Pancreas (tissue), 10 donors: ENCODE data around the gene NDUFS8. TPM values are rescaled to one million over a fixed set of nuclear protein-coding genes. Genes with fewer than 3 reads are reported as not detected.

Experiments used
- ATAC-seq, 4 donors: fragments of 200-7000 bp; cut with Tn5 transposase; one replicate each; pipeline versions ENCODE4 v1.8.0 to v1.9.1; 2020; ENCODE audit warnings: mild to moderate bottlenecking in 4 of 4, moderate library complexity in 4 of 4
- DNase-seq, 6 donors: peaks; one replicate each; pipeline ENCODE4 v3.0.0-alpha.2; 2020
- FAIRE-seq: peaks from 2 replicates; lab custom pipeline; 2012; peaks lifted over from hg19 to GRCh38; lab: Jason Lieb, UNC
- H3K27ac ChIP-seq, 4 donors: fragments of 200-600 bp; sonication (generic); 1 replicate in 3 of 4; 2 replicates in 1 of 4; pipeline versions ENCODE4 v1.5.0 to v1.8.0; 2020
- H3K27me3 ChIP-seq, 4 donors: fragments of 200-600 bp; one replicate each; pipeline ENCODE4 v1.8.0; 2021
- H3K36me3 ChIP-seq, 3 donors: fragments of 200-600 bp; sonication (generic) in 1 of 3; one replicate each; pipeline versions ENCODE4 v1.5.0 to v1.8.0; 2020 to 2021
- H3K4me1 ChIP-seq, 3 donors: fragments of 200-600 bp; one replicate each; pipeline ENCODE4 v1.8.0; 2021
- H3K4me3 ChIP-seq, 4 donors: fragments of 200-600 bp; sonication (generic) in 2 of 4; one replicate each; pipeline versions ENCODE4 v1.5.0 to v1.8.0; 2020 to 2021
- H3K9me3 ChIP-seq, 4 donors: fragments of 200-600 bp; one replicate each; pipeline ENCODE4 v1.8.0; 2021
- WGBS, 2 donors: extraction: QIAGEN DNeasy Blood & Tissue Kit; methylation state at CpG; one replicate each; pipeline ENCODE4 v1.1.7; 2013; 5-methylcytosine and 5-hydroxymethylcytosine counted together
- intact Hi-C, 3 donors: fragments of 100-400 bp; cut with DNase I; formaldehyde crosslinking; loops; one replicate each; pipeline versions ENCODE4 v1.11.1 to v1.14.2; 2022
- polyA plus RNA-seq, 2 donors: library from polyadenylated mRNA; stranded (reverse); fragments of 200-250 nt; gene quantifications; one replicate each; pipeline ENCODE4 v1.2.3, GENCODE V29; 2013
- total RNA-seq, 6 donors: library from RNA; stranded (reverse); fragmentation: NEBNext Ultra II Directional in 4 of 6; extraction: Animal tissue kit (Norgen Biotek cat#: 25700) in 4 of 6; gene quantifications; one replicate each; pipeline versions ENCODE4 v1.2.1 to v1.2.4, GENCODE V29; 2021 to 2023
- TF ChIP-seq, protein P1 (sequence below), 4 donors: fragments of 200-600 bp; sonication (generic) in 3 of 4; IDR thresholded peaks; one replicate each; pipeline versions ENCODE4 v1.5.0 to v1.8.0; 2021; ENCODE audit warnings: antibody characterized with exemption in 4 of 4
- donor health status: healthy with polysubstance abuse.
- donor health status: DM: no; HTN: no; CAD: no; lungs with moderate emphysema.
- donor health status: DM: no; HTN: no; CAD: no.
- donor health status: control.
- donor health status: control.
- donor health status: Bipolar disorder and iron deficiency.
- donor health status: DM: yes; HTN: yes; CAD: no.
- donor health status: DM: no; HTN: no; CAD: no.
- donor health status: DM: no; HTN: no; CAD: no.
- donor health status: DM: yes; HTN: yes; CAD: no.

Gene NDUFS8
- total and polyA plus RNA-seq, 8 donors, result 43.6 to 121 (median 61.8) TPM

DNA sequence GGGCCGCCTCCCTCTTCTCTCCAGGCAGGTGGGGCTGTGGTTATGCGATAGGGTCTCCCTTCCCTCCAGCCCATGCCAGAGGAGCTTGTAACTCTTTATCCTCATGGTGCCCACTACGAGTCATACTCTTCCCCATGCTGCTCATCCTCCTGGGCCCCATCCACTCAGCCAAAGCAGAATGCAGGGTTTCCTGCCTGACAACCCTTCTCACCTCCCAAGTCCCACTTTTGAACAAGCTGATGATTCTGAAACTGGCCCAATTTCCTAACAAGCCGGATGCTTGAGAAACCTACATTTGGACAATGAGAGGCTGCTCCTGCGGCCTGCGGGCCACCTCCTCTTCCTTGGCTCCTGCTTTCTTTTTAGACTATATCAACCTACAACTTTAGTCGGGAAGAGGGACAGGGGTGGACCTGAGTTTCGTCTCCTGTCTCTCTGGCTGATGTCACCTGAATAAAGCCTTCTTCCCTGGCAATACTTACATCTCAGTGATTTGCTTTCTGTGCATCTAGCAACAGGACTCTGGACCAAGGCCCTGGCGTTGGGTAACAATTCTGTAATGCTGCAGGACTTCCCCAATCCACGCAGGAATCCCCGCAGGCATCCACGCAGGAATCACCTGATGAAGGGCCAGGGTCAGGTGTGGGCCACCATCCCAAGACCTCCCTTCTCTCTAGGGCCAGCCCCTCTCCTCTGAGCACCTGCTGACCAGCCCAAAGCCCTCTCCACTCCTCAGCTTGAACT lies 1.5 kb upstream of the NDUFS8 start:
- no peaks in the 10 kb centered on the region for H3K27me3 ChIP-seq
- TF ChIP-seq, protein P1, sequence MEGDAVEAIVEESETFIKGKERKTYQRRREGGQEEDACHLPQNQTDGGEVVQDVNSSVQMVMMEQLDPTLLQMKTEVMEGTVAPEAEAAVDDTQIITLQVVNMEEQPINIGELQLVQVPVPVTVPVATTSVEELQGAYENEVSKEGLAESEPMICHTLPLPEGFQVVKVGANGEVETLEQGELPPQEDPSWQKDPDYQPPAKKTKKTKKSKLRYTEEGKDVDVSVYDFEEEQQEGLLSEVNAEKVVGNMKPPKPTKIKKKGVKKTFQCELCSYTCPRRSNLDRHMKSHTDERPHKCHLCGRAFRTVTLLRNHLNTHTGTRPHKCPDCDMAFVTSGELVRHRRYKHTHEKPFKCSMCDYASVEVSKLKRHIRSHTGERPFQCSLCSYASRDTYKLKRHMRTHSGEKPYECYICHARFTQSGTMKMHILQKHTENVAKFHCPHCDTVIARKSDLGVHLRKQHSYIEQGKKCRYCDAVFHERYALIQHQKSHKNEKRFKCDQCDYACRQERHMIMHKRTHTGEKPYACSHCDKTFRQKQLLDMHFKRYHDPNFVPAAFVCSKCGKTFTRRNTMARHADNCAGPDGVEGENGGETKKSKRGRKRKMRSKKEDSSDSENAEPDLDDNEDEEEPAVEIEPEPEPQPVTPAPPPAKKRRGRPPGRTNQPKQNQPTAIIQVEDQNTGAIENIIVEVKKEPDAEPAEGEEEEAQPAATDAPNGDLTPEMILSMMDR (IDR thresholded peaks at IDR 0.05), result no peak
- 82 to 94% methylated on average over 12 of the region's 12 CpGs for WGBS, 2 donors
- ATAC-seq (no peak), DNase-seq (no peak), FAIRE-seq (no peak)
- peaks cover 0 to 18% (median 9%) of the 10 kb centered on the region in 3 donors for H3K4me1 ChIP-seq
- intact Hi-C loops, result no loop called here
- H3K36me3 ChIP-seq, result peaks cover 0 to 4% (median 0%) of the 10 kb centered on the region in 3 donors
- no peaks in the 10 kb centered on the region for H3K9me3 ChIP-seq
- H3K4me3 ChIP-seq, result no peak overlapping the region
- H3K27ac ChIP-seq, result no peak overlapping the region

DNA sequence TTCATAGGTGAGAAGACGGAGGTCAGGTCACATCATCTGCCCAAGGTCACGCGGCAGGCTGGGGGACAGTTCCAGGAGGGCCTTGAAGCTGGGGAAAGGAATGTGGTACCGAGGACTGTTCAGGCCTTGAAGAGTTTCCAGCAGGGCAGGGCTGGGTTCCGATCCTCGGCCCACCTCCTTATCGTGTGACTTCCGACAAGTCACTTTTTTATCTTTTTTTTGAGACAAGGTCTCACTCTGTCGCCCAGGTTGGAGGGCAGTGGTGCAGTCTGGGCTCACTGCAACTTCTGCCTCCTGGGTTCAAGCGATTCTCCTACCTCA lies 623 bp downstream of the NDUFS8 start:
- Histone ChIP-seq H3K27ac (peak overlapping the region; percentile 50 to 79 (median 70)), H3K4me3 (peak overlapping the region; percentile 45 to 82 (median 71)), H3K36me3 (peaks cover 0 to 4% (median 0%) of the 10 kb centered on the region in 3 donors), H3K9me3 (no peaks in the 10 kb centered on the region), H3K4me1 (peaks cover 0 to 18% (median 9%) of the 10 kb centered on the region in 3 donors), H3K27me3 (no peaks in the 10 kb centered on the region)
- WGBS, 2 donors, result 8 to 9% methylated on average over 10 of the region's 10 CpGs
- ATAC-seq, result peak; percentile 12 to 40 (median 23)
- TF ChIP-seq, protein P1 (IDR thresholded peaks at IDR 0.05), result no peak
- FAIRE-seq, result no peak
- DNase-seq, result no peak
- intact Hi-C loops, result no loop called here

DNA sequence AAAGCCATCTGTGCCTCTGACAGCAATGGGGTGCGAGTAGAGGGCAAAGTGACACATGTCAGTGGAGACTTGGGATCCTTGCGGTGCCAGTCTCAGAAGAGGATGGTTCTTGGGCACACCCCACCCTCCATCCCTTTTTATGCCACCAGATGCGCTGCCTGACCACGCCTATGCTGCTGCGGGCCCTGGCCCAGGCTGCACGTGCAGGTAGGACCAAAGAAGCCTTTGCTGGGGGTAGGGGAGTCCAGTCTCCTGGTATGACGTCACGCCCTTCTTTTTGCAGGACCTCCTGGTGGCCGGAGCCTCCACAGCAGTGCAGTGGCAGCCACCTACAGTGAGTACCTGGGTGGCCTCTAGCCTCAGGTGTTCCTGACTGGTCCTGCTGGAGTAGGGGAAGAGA lies 1.5 kb downstream of the NDUFS8 start:
- peak in 2 of 6 donors; percentile 28 to 52 for DNase-seq

DNA sequence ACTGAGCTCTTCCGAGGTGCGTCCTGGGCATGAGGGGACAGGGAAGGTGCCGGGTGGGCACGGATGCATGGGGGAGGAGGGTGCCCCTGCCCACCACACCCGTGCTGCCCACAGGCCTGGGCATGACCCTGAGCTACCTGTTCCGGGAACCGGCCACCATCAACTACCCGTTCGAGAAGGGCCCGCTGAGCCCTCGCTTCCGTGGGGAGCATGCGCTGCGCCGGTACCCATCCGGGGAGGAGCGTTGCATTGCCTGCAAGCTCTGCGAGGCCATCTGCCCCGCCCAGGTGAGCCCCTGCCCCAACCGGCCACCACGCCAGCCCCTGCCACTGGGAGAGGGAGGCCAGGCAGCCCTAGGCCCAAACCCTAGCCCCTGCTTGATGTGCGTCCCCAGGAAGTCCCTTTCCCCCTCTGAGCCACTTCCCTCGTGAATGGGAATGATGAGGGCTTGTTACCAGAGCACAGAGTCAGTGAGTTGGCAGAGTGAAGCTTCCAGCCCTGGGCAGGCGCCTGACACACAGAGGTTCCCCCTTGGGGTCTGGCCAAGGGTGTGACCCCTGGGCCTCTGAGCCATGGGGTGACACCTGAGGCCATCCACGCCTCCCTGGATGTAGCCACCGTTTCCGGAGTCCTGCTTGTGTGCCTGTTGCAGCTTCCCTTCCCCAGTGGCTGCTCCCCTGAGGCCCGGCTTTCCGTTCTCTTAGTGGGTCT lies 2.7 kb downstream of the NDUFS8 start:
- ATAC-seq (no peak), DNase-seq (peak in 2 of 6 donors; percentile 41 to 84), FAIRE-seq (no peak)
- H3K4me1 ChIP-seq, result peaks cover 15 to 34% (median 25%) of the 10 kb centered on the region in 3 donors
- H3K36me3 ChIP-seq, result peaks cover 0 to 4% (median 0%) of the 10 kb centered on the region in 3 donors
- intact Hi-C loops, result no loop called here
- H3K9me3 ChIP-seq, result no peaks in the 10 kb centered on the region
- no peaks in the 10 kb centered on the region for H3K27me3 ChIP-seq
- H3K4me3 ChIP-seq, result no peak overlapping the region
- TF ChIP-seq, protein P1 (IDR thresholded peaks at IDR 0.05), result no peak
- H3K27ac ChIP-seq, result no peak overlapping the region
- WGBS, 2 donors, result 87 to 89% methylated on average over 29 of the region's 29 CpGs

More for the DNA sequence above, 1.5 kb downstream of the NDUFS8 start:
- ATAC-seq (no peak), FAIRE-seq (no peak)
- H3K27ac ChIP-seq, result no peak overlapping the region
- no peak overlapping the region for H3K4me3 ChIP-seq
- H3K36me3 ChIP-seq, result peaks cover 0 to 4% (median 0%) of the 10 kb centered on the region in 3 donors
- TF ChIP-seq, protein P1 (IDR thresholded peaks at IDR 0.05), result no peak
- WGBS, 2 donors, result 68 to 75% methylated on average over 9 of the region's 9 CpGs
- intact Hi-C loops, result no loop called here
- H3K27me3 ChIP-seq, result no peaks in the 10 kb centered on the region
- peaks cover 3 to 23% (median 14%) of the 10 kb centered on the region in 3 donors for H3K4me1 ChIP-seq
- no peaks in the 10 kb centered on the region for H3K9me3 ChIP-seq
